HG02884 (cell line): ENCODE measurements around the gene VSTM2B.

Experiments
- ATAC-seq: cut with Tn5 transposase; IDR thresholded peaks from one replicate; pipeline ENCODE4 v1.9.1; 2021; ENCODE audit warnings: mild to moderate bottlenecking, moderate library complexity; ENCODE audit not compliant: unreplicated experiment

VSTM2B gene

GRCh38 chr19:29563486-29564101 lies 37.8 kb downstream of the VSTM2B start:
- no peak for ATAC-seq

- ATAC-seq: no peak
Measured at GRCh38 chr19:29564574-29565005, 38.8 kb downstream of the VSTM2B start.

DNA sequence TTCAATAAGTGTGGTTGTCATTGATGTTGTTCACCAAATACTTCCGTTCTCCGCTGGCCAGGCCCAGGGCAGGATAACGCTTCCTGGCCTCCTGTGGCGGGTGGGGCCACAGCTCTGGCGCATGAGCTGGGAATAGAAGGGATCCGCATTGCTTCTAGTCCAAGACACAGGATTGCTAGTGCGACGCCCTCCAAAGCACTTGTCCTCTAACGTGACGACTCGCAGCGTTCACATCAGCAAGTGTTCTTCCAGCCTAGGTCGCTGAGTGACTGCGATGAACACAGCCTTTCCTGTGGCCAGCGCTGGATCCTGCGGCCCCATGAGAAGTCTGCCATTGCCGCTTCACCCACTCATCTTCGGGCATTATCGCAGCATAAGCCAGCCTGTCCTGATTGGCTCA lies 39.4 kb downstream of the VSTM2B start:
- no peak for ATAC-seq

GRCh38 chr19:29566496-29567054 lies 40.8 kb downstream of the VSTM2B start:
- ATAC-seq: no peak

DNA sequence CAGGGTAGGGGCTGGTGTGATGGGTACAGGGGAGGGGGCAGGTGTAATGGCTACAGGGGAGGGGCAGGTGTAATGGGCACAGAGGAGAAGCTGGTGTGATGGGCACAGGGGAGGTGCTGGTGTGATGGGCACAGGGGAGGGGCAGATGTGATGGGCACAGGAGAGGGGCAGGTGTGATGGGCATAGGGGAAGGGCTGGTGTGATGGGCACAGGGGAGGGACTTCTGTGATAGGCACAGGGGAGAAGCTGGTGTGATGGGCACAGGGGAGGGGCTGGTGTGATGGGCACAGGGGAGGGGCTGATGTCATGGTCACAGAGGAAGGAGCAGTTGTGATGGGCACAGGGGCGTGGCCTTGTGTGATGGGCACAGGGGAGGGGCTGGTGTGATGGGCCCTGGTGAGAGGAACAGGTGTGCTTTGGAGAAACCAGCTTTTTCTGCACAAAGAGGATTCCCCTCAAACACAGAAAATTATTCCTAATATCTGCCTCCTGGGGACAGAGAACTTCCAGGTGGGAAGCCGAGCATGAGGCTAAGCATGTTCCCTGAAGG lies 41.6 kb downstream of the VSTM2B start:
- ATAC-seq: no peak

GRCh38 chr19:29568036-29569025 lies 42.5 kb downstream of the VSTM2B start:
- no peak for ATAC-seq

- no peak for ATAC-seq
Measured at GRCh38 chr19:29569038-29569911, 43.5 kb downstream of the VSTM2B start.

DNA sequence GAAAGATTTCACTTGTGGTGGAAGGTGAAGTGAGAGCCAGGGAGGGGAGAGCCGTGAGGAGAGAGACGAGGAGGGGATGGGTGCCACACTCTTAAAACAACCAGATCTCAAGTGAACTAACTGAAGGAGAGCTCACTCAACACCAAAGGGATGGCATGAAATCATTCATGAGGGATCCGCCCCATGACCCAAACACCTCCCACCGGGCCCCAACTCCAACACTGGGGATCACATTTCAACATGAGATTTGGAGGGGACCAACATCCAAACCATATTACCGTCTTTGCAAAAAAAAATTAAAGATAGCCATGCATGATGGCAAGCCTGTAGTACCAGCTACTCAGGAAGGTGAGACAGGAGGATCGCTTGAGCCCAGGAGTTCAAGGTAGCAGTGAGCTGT lies 45.4 kb downstream of the VSTM2B start:
- no peak for ATAC-seq

GRCh38 chr19:29573486-29573885 lies 47.7 kb downstream of the VSTM2B start:
- ATAC-seq: no peak

- no peak for ATAC-seq
Measured at GRCh38 chr19:29574510-29574909, 48.7 kb downstream of the VSTM2B start.

GRCh38 chr19:29576046-29576606 lies 50.3 kb downstream of the VSTM2B start:
- no peak for ATAC-seq

GRCh38 chr19:29576761-29577648 lies 51.2 kb downstream of the VSTM2B start:
- ATAC-seq: peak; percentile 80

- ATAC-seq: no peak
Measured at GRCh38 chr19:29577649-29577963, 51.8 kb downstream of the VSTM2B start.

DNA sequence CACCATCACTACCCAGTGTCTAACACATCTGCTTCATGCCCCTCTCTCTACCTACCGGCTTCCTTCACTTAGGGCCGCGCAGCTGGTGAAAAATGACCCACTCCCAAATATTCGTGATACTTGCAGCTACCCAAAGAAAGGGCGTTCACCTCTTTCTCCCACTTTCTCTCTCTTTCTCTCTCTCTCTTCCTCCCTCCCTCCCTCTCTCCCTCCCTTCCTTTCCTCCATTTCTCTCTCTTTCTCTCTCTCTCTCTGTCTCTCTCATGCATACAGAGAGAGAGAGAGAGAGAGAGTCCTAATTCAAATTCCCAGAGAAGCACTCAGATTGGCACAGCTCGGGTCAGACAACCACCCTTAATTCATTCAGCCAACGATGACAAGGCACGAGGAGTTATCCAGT lies 52.6 kb downstream of the VSTM2B start:
- no peak for ATAC-seq

- ATAC-seq: no peak
Measured at GRCh38 chr19:29579308-29579910, 53.6 kb downstream of the VSTM2B start.

GRCh38 chr19:29581398-29581797 lies 55.6 kb downstream of the VSTM2B start:
- no peak for ATAC-seq

DNA sequence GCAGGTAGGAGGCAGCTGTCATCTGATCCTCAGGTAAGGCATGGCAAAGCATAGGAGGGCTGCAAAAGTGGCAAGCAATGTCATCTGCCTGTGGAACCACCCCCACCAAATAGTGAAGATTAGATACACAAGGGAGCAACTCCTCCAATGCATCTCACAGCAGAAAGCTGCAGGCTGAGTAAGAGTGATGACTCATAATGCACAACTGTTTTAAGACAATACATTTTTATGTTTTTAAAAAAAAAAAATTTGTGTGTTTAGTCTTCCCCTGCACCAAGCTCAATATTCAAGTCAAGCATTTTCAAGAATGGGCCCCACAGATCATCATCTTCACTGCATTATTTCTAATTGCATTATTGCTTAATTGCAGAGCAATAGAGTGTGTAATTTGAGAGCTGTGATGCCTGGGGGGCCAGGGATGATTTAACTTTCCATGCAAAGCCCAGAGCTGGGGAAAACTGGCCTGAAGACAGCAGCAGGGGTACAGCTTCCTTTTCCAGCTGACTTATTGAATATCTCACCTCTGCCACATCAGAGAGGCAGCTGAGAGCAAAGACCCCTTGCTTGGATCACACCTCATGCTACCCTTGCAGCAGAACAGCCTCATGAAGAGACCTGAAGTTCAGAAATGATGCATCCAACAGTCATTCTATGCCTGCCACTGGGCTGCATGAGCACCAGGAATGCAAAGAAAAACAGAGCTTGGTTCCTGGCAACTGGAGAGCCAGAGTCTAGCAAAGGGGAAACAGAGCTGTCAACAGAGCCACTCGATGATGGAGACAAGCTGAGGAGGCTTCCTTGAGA lies 57.6 kb downstream of the VSTM2B start:
- no peak for ATAC-seq

- ATAC-seq: no peak
Measured at GRCh38 chr19:29586401-29586800, 60.6 kb downstream of the VSTM2B start.
